ENCODE measurements around the gene FAM209A. TPM values are rescaled to one million over a fixed set of nuclear protein-coding genes. Genes with fewer than 3 reads are reported as not detected.

Gene FAM209A
- total RNA-seq, 1 experiment from 2014 or later = 0.32 TPM

- POLR2A ChIA-PET (ENCODE audit: low non-redundant PET) = no interaction called here
Measured at GRCh38 chr20:56570832-56571231, 46.3 kb downstream of the FAM209A start.

GRCh38 chr20:56572172-56572571 is 47.6 kb downstream of the FAM209A start:
- Histone ChIP-seq H3K27ac (ENCODE audit: low read depth, low read length, poor library complexity, severe bottlenecking) (no peak overlapping the region), H3K4me1 (ENCODE audit: insufficient read depth, low read length, poor library complexity, severe bottlenecking) (no peaks in the 10 kb centered on the region), H3K4me3 (ENCODE audit: low read depth, low read length, poor library complexity, severe bottlenecking) (no peak overlapping the region), H3K36me3 (ENCODE audit: insufficient read depth, low read length, poor library complexity, severe bottlenecking) (no peaks in the 10 kb centered on the region), H3K27me3 (replicated peaks; ENCODE audit: insufficient read depth, low read depth, low read length, poor library complexity) (no peaks in the 10 kb centered on the region), H3K9me3 (ENCODE audit: low read depth, low read length, poor library complexity, severe bottlenecking) (no peaks in the 10 kb centered on the region)
- no peak for TF ChIP-seq CTCF (conservative IDR thresholded peaks at IDR 0.05; ENCODE audit: low read depth, low read length)
- TF ChIP-seq EZH2 (IDR thresholded peaks at IDR 0.05; ENCODE audit: borderline replicate concordance, low read depth, low read length, poor library complexity, severe bottlenecking) = no peak
- intact Hi-C loops (cut with micrococcal nuclease; ENCODE audit: unreplicated experiment) = no loop called here
- BruUV-seq (replicated peaks) = no TSS peak
- ChIA-PET CTCF (no interaction called here), POLR2A (ENCODE audit: low non-redundant PET) (no interaction called here)
- DNase-seq (ENCODE audit: low spot score) = no peak

More at GRCh38 chr20:56570832-56571231, 46.3 kb downstream of the FAM209A start:
- no TSS peak for BruUV-seq (replicated peaks)
- CTCF ChIA-PET = no interaction called here
- Histone ChIP-seq H3K9me3 (ENCODE audit: low read depth, low read length, poor library complexity, severe bottlenecking) (no peaks in the 10 kb centered on the region), H3K27ac (ENCODE audit: low read depth, low read length, poor library complexity, severe bottlenecking) (no peak overlapping the region), H3K4me1 (ENCODE audit: insufficient read depth, low read length, poor library complexity, severe bottlenecking) (no peaks in the 10 kb centered on the region), H3K4me3 (ENCODE audit: low read depth, low read length, poor library complexity, severe bottlenecking) (no peak overlapping the region), H3K27me3 (replicated peaks; ENCODE audit: insufficient read depth, low read depth, low read length, poor library complexity) (no peaks in the 10 kb centered on the region), H3K36me3 (ENCODE audit: insufficient read depth, low read length, poor library complexity, severe bottlenecking) (no peaks in the 10 kb centered on the region)
- no peak for DNase-seq (ENCODE audit: low spot score)
- intact Hi-C loops (cut with micrococcal nuclease; ENCODE audit: unreplicated experiment) = no loop called here
- TF ChIP-seq EZH2 (IDR thresholded peaks at IDR 0.05; ENCODE audit: borderline replicate concordance, low read depth, low read length, poor library complexity, severe bottlenecking) (no peak), CTCF (conservative IDR thresholded peaks at IDR 0.05; ENCODE audit: low read depth, low read length) (no peak)

GRCh38 chr20:56573986-56574385 is 49.4 kb downstream of the FAM209A start:
- Histone ChIP-seq H3K36me3 (ENCODE audit: insufficient read depth, low read length, poor library complexity, severe bottlenecking) (no peaks in the 10 kb centered on the region), H3K9me3 (ENCODE audit: low read depth, low read length, poor library complexity, severe bottlenecking) (no peaks in the 10 kb centered on the region), H3K4me1 (ENCODE audit: insufficient read depth, low read length, poor library complexity, severe bottlenecking) (no peaks in the 10 kb centered on the region), H3K4me3 (ENCODE audit: low read depth, low read length, poor library complexity, severe bottlenecking) (no peak overlapping the region), H3K27ac (ENCODE audit: low read depth, low read length, poor library complexity, severe bottlenecking) (no peak overlapping the region), H3K27me3 (replicated peaks; ENCODE audit: insufficient read depth, low read depth, low read length, poor library complexity) (no peaks in the 10 kb centered on the region)
- intact Hi-C loops (cut with micrococcal nuclease; ENCODE audit: unreplicated experiment) = no loop called here
- CTCF ChIA-PET = no interaction called here
- TF ChIP-seq CTCF (conservative IDR thresholded peaks at IDR 0.05; ENCODE audit: low read depth, low read length) (no peak), EZH2 (IDR thresholded peaks at IDR 0.05; ENCODE audit: borderline replicate concordance, low read depth, low read length, poor library complexity, severe bottlenecking) (no peak)
- BruUV-seq (replicated peaks) = no TSS peak
- no peak for DNase-seq (ENCODE audit: low spot score)
- POLR2A ChIA-PET (ENCODE audit: low non-redundant PET) = no interaction called here
